OCI-LY7 (cell line): ENCODE data around the gene PCNX1.

ENCODE experiments used
- CTCF ChIP-seq: fragments of 200-600 bp; sonication (generic); conservative IDR thresholded peaks from 2 replicates; pipeline ENCODE4 v1.5.1; 2014; ENCODE audit warnings: mild to moderate bottlenecking, antibody characterized with exemption, low read length, moderate library complexity, mixed read lengths
- EZH2phosphoT487 ChIP-seq: fragments of 200-600 bp; sonication (generic); IDR thresholded peaks from 2 replicates; pipeline ENCODE4 v1.6.1; 2018; ENCODE audit warnings: low read depth, borderline replicate concordance, mild to moderate bottlenecking, mixed run types, antibody characterized with exemption, low read length, moderate library complexity, mixed read lengths

GRCh38 chr14:70947739-70948138 is 40.5 kb downstream of the PCNX1 start:
- TF ChIP-seq CTCF (no peak), EZH2phosphoT487 (no peak)
